Activated CD4-positive, alpha-beta T cell treated with anti-CD3 and anti-CD28 coated beads, Interleukin-2, amount 50 U/mL, for 24 hours (primary cell): ENCODE measurements around the gene LRP2BP.

Experiments
- DNase-seq, 2 donors: peaks; one replicate each; pipeline ENCODE4 v3.0.0-alpha.2; 2020; ENCODE audit warnings: low read depth in 1 of 2, low spot score in 1 of 2

Gene LRP2BP

DNA sequence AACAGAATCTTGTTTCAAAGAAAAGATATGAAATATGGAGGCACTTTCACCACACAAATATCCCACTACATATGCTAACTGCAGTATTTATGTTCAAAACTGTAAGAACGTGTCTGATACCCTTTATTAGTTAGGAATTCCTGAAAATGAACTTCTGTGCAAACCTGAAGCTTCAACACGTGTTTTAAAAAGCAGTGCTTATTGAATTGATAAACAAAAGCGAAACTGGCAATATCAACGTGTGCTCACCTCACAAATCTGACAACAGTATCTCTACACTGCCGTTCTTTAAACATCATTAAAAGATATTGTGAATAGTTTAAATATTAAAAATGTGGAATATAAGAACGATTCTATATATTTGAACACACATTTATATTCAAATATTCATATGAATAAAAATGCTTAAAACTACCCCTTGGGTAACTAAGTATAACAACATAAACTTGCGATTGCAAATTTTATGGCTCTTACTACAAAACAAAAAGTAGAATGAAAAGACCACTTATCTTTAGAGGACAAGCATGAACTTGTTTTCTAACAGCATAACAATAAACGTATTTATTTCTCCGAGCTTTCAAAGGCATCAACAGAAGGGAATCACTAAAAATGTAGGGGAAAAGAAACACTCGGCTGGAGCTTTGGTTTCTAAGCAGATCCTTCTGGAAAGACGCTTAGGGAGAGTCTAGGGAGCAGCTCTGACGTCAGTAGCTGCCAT is at the start of gene LRP2BP:
LRP2BP (minus strand) TSS at position 687 of the 718 bp plus-strand sequence. CDS start 17,738 bp downstream, outside the sequence.
- no peak for DNase-seq

DNA sequence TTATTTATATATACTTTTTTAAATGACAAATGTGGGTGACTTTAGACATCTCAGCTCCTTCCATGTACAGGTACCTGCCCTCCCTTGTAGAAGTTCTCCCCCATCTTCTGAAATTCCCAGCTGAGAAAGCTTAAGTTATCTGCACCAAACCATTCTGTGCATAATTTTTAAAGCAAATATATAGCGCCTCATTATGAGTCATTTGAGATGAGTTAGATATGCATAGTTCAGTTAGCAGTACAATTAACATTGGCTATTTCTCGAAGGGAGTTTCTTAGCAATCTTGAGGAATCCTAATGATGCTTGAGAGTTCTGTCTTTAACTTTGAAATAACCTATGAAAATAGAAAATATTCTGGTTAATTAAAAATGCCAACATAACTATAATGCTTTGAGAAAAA is 49.5 kb upstream of the LRP2BP start:
- no peak for DNase-seq

DNA sequence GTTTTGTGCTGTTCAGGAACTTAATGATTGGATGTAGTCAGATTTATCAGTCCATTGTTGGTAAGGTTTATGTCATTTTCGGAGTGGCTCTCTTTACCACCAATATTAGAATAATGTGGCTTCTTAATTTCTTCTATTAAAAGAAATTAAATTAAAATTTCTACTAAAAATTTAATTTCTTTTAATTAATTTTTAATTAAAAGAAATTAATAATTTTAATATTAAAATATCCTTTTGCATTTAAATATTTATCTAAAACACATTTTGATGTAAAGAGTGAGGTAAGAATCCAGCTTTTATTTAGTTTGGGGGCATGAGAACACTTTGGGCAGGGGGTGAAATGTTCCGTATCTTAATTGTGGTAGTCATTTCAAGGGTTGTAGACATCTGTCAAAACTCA is 45.8 kb upstream of the LRP2BP start:
- no peak for DNase-seq

DNA sequence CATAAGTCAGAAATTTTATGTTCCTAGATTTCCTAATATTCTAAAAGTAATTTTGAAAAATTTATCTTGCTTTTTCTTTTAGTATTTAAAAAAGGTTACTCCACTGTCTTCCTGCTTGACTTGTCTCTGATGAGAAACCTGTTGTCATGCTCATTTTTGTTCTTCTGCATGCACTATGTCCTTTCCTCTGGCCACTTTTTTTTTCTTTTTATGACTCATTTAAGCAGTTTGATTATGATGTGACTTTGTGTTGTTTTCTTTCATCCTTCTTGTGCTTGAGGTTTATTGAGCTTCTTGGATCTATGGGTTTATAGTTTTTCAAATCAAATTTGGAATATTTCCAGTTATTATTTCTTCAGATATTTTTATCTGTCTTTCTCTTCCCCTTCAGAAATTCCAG is 42.1 kb upstream of the LRP2BP start:
- no peak for DNase-seq

DNA sequence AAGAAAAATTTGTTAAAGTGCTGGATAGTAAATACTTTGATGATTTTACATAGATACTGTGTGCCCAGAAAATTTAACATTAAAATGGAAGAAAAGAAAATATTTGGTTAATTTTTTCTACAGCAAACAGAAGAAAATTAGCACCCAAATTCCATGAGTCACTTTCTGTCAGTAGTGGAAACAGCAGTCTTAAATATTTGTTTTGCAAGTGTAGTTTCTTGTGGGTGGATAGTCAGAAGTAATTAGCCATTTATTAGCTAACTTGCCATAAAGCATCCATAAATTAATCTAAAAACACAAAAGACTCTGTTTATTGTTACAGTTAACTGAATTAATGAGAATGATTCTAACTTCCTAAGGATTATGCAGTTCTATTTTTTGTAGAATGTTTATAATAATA is 39.7 kb upstream of the LRP2BP start:
- DNase-seq = no peak

DNA sequence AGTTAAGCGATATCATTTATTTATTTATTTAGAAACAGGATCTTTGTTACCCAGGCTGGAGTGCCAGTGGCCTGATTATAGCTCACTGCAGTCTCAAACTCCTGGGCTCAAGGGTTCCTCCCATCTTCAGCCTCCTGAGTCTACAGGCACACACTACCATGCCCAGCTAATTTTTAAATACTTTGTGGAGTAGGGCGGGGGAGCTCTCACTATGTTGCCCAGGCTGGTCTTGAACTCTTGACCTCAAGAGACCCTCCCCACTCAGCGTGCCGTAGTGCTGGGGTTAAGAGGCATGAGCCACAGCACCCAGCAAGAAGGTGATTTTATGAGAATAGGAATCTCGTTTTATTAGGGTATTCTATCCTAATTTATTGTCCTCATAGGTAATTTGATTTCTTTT is 33.9 kb upstream of the LRP2BP start:
- DNase-seq = no peak

DNA sequence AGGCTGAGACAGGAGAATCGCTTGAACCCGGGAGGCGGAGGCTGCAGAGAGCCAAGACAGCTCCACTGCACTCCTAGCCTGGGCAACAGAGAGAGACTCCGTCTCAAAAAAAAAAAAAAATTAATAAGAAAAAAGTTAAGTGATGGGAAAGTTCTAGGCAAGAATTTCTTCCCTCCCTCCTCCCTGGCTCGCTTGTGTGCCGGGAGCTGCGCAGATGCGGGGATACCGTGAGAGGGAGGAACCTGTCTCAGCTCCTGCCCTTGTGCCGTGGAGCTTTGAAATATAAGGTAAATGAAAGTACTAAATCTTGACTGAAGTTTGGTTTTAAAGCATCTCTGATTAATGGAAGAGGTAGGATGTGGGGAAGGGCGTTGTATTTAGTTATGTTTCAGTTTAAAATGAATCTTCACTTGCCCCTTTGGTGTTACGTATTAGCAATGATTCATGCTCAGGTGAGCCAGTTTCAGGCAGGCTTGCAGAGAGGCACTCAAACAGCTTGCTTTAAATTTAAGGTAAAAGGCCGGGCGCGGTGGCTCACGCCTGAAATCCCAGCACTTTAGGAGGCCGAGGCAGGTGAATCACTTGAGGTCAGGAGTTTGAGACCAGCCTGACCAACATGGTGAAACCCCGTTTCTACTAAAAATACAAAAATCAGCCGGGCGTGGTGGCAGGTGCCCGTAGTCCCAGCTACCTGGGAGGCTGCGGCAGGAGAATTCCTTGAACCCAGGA is 31.4 kb upstream of the LRP2BP start:
- DNase-seq = no peak

DNA sequence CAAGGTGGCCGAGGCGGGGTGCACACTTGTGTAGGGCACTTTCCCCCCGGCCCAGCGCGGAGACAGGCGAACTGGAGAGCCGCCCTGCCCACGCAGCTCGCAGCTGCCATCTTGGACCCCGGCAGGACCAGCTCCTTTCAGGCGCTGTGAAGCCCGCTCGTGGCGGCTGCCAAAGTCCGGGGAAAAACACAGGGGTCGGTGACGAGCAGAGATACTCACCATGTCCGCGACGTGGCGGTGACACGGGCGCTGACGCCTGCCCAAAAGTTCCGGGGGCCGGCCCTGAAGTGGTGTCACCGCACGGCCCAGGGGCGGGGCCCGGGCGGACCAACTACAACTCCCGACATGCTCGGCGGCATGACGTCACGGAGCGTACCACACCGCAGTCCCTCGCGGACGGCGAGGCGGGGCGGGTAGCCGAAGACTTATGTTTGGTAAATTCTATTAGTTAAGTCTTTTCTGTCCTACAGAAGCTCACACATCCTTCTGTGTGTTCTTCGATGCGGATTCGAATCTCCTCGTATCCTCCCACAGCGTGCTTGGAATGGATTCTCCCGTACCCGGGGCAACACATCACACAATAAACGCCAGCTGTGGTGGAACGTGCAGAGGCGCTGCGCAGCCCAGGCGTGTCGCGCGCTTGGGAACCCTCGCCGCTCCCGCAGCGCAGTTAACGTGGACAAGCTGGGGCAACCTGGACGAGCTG is 30.1 kb upstream of the LRP2BP start, which contains the start of gene UFSP2:
UFSP2 (minus strand) TSS at position 318 of the 706 bp plus-strand sequence; CDS start at position 222, 96 bp downstream.
- peak; percentile 81 to 89 for DNase-seq

DNA sequence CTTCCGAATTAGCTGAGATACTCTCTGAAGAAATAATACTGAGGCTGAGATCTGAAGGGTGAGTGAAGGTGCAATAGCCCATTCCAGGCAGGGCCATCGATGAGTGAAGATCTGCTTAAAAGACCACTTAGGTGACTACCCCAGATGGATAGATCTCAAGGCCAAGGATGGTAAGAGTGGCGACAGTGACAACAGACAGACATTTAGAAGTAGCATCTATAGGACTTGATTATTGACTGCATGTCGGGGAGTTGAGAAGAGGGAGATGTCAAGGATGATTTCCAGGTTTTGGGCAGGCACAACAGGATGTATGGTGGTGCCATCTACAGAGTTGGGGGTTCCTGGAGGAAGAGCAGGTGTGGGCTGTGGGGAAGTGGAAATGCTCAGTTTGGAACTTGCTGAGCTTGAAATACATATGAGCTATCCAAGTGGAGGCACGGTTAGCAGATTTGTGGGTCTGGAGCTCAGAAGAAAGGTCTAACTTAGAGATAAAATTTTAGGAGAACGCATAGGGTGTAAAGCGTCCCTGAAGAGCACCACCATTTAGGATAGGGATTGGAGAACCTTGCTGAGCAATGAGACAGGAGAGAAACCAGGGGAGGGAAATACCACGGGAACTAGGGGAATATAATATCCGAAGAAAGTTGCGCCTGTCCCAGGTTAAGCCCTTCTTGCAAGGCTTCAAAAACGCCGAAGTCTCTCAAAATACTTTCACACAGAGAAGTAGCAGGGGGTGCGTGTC is 29.4 kb upstream of the LRP2BP start:
- no peak for DNase-seq

DNA sequence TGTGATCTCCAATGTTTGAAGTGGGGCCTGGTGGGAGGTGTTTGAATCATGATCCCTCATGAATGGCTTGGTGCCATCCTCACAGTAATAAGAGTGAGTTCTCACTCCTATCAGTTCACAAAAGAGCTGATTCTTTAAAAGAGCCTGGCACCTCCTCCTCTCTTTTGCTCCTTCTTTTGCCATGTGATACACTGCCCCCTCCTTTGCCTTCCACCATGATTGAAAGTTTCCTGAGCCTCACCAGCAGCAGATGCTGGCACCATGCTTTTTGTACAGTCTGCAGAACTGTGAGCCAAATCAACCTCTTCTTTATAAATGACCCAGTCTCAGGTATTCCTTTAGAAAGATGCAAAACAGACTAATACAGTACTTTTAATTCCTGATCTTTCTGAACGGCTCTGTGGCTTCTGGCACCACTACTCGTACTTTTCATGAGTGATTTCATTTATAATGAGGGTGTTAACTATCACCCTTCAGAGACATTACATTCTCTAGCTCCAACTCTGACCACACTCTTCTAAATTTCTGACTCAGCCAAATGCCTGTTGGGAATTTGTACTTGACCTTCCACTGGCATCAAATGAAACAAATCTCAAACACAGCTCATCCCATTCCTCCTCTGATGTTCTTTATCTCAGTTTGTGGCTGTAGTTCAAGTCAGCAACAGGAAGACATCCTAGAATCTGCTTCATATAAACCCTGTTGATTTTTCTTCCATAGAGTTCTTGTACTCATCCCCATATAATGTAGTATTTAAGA is 25.8 kb upstream of the LRP2BP start:
- no peak for DNase-seq

DNA sequence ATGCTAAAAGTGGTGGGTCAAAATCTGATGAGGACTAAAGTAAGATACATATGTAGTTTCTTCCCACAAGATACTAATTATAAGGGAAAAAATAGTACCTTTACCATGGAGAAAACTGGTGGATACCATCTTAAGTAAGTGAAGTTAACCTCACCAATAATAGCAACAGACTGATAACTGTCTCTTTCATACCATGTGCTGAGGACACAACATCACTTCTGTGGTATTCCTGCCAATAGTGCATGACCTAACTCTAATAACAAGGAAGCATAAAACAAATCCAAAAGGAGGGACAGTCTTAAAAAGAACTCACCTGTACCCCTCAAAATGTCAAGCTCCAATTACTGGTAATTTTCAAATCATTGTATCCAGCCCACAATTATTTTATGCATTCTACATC is 21.2 kb upstream of the LRP2BP start:
- no peak for DNase-seq

DNA sequence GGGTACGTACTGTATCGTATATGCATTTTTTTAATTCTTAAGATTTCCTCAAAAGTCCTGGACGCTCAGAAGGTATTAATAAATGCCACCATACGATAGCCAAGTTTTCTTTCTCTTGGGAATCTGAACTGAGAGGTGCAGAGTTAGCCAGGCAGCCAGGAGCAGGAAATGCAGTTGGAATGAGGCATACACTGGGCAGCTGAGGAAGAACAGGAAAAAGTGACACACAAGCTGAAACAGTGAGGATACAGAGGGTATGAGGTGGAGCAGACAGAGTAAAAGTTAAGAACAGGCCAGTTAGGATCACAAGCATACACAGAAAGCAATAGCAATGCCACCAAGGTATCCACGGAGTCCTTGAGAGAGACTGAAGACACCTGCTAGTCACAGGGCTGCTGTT is 16.7 kb upstream of the LRP2BP start:
- no peak for DNase-seq

DNA sequence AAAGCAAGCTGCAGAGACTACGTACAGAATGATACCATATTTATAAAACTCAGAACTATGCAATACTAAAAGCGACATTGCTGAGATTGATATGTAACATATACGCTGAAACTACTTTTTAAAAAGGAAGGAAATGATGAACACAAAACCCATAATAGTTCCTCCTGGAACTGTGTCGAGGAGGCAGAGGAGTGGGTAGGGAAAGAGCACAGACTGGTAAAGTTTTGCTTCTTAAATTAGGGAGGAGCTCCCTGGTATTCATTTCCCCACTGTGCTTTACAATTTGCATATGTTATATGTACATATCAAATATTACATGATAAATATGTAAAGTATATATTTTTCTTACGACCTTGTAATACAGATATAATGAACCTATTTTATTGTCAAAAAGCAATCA is 16.1 kb upstream of the LRP2BP start:
- DNase-seq = no peak

DNA sequence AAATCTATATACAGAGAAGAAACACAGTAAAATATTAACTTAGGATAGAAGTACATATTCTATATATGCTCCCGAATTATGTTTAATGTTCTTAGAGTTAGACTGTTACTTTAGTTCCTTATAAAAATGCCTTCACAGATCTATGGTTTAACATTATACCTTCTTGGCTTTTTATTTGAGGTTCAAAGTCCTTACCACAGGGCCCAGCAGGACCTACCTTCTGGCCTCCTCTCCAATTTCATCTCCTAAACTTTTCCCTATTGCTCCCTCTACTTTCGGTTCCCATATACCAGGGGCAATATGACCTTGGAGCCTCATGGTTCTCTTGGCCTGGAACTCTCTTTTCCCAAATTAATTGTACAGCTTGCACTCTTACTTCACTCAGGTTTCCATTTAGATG is 12.7 kb upstream of the LRP2BP start:
- no peak for DNase-seq

DNA sequence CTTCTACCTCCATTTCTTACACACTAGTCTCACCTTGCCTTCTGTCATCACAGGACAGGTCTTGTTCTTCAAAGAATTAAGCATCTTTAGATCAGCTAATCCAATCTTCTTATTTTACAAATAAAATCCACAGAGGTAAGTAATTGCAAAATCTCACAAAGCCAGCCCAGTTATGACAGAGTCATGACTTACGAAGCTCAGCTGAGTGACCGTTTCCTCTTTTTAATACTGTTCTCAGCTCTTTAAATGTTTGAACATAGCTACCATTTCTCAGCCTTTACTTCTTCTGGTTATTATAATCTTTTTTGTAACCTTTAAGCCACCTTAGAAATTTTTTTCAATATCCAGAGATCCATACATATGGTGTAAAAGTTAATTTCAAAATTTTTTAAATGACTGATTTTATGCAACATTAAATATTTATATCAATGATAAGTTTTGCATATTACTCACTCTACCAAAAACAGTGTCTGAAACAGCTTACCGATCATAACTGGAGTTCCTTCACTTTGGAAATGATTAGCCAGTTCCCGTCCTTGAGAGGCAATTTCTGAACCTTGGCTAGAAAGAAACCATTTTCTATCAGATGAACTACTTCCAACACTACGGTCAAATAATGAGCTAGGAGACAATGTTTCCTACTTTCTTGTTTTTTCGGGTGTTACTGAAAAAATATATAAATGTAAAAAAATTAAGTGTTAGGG is 9.7 kb upstream of the LRP2BP start:
- DNase-seq = no peak

DNA sequence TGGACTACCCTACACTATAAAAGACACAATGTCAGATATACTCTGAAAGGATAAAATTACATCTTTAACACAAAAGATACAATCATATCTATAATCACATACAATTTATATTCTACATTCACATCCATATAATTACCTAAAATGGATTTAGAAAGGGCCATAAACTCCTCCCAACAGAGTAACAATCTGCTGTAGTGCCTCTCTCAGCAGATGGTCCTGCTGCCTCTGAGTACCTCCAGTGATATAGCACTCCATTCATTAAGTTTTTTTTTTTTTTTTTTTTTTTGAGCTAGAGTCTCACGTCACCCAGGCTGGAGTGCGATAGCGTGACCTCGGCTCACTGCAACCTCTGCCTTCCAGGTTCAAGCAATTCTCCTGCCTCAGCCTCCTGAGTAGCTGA is 8.3 kb upstream of the LRP2BP start:
- no peak for DNase-seq

DNA sequence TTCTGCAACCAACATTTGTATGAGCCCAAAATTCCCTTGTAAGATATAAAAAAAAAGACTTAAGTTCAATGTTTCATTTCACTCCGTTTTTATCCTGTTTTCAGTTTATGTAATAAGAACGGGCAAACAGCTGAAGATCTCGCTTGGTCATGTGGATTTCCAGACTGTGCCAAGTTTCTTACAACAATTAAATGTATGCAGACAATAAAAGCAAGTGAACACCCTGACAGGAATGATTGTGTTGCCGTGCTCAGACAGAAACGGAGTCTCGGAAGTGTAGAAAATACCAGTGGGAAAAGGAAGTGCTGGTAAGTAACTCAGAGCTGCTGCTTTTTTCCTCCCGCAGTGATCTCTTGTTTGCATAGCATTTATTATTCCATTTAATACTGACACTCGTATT is 3.7 kb upstream of the LRP2BP start:
- DNase-seq = no peak

DNA sequence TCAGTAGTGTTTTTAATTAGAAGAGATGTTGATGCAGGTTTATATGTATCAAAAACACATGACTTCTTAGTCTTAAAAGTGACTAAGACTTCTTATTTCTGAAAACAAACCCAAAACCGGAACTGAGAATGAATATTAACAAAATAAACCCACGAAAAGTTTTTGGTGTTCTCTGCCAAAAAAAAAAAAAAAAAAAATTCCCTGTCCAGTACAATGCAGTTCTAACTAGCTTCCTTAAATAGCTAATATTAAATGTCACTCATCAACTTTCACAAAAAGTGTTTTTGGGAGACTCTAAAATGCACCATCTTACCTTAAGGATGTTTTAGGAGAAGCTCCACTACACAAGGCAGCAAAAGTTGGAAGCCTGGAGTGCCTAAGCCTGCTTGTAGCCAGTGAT is 2.9 kb upstream of the LRP2BP start:
- DNase-seq = no peak

DNA sequence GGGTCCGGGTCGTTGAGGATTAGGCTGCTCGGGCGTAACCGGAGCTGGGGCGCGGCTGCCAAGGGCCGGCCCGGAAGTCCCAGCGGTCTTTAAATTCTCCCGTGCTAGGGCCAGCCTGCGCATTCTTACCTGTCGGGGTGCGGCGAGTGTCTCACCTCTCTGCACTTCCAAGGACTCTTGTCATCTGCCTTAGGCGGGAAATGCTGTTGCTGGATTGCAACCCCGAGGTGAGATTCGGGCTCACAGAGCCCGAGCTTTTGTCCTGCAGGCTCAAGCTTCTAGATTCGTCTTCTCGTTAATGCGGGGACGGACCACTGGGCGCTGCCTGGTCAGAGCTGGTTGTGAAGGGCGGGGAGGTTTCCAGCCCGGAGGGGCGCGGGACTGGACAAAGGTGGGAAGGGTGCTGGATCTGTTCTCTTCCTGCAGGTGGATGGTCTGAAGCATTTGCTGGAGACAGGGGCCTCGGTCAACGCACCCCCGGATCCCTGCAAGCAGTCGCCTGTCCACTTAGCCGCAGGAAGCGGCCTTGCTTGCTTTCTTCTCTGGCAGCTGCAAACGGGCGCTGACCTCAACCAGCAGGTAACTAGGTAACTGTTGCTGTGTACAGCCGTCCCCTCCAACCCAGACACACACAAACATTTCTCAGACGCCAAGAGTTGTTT is 1.1 kb upstream of the LRP2BP start, which contains the start of gene ANKRD37:
ANKRD37 (plus strand) TSS at position 118 of the 662 bp plus-strand sequence; CDS start at position 201, 83 bp downstream.
- DNase-seq = no peak
